ENCODE data around the gene MFAP3.
"Not testable (repeated sequence)": the region's sequence is repeated elsewhere in the genome, so short reads cannot be mapped to it uniquely, and the experiment has no call there.

The MFAP3 gene

GRCh38 chr5:154060606-154061005, 21.8 kb downstream of the MFAP3 start:
- DNase-seq (ENCODE audit: insufficient read length, low spot score) = no peak
- FAIRE-seq = no peak
- no peak for TF ChIP-seq CTCF (IDR thresholded peaks at IDR 0.05; ENCODE audit: insufficient read depth, missing control alignments)

GRCh38 chr5:154063372-154063771, 24.6 kb downstream of the MFAP3 start:
- no peak for FAIRE-seq
- no peak for TF ChIP-seq CTCF (IDR thresholded peaks at IDR 0.05; ENCODE audit: insufficient read depth, missing control alignments)
- no peak for DNase-seq (ENCODE audit: insufficient read length, low spot score)

GRCh38 chr5:154065971-154066370, 27.2 kb downstream of the MFAP3 start:
- TF ChIP-seq CTCF (IDR thresholded peaks at IDR 0.05; ENCODE audit: insufficient read depth, missing control alignments) = no peak
- no peak for DNase-seq (ENCODE audit: insufficient read length, low spot score)
- FAIRE-seq = no peak

- DNase-seq (ENCODE audit: insufficient read length, low spot score); FAIRE-seq: not testable (repeated sequence)
These were observed 31.1 kb downstream of the MFAP3 start for GRCh38 chr5:154069854-154070253.

- TF ChIP-seq CTCF (IDR thresholded peaks at IDR 0.05; ENCODE audit: insufficient read depth, missing control alignments) = no peak
- FAIRE-seq (no peak), DNase-seq (ENCODE audit: insufficient read length, low spot score) (no peak)
These were observed 33.1 kb downstream of the MFAP3 start for GRCh38 chr5:154071799-154072413.

- TF ChIP-seq CTCF (IDR thresholded peaks at IDR 0.05; ENCODE audit: insufficient read depth, missing control alignments) = peak; percentile 99
- FAIRE-seq = no peak
These were observed 33.8 kb downstream of the MFAP3 start for GRCh38 chr5:154072414-154073171.

GRCh38 chr5:154076240-154076922, 37.6 kb downstream of the MFAP3 start:
- no peak for TF ChIP-seq CTCF (IDR thresholded peaks at IDR 0.05; ENCODE audit: insufficient read depth, missing control alignments)
- FAIRE-seq = no peak
- no peak for DNase-seq (ENCODE audit: insufficient read length, low spot score)

More at GRCh38 chr5:154072414-154073171, 33.8 kb downstream of the MFAP3 start:
- peak; percentile 38 for DNase-seq (ENCODE audit: insufficient read length, low spot score)

Data from D721Med (cell line).